CD4-positive, alpha-beta T cell treated with Interleukin-17A for 4 hours (primary cell): ENCODE data around the gene ATOH8.
"Not testable (repeated sequence)": the region's sequence is repeated elsewhere in the genome, so short reads cannot be mapped to it uniquely, and the experiment has no call there.

Experiments used
- DNase-seq: peaks from one replicate; pipeline ENCODE4 v3.0.0-alpha.2; 2020; ENCODE audit warnings: mixed read lengths

ATOH8 gene

GRCh38 chr2:85806358-85807118 is 52.7 kb downstream of the ATOH8 start:
- no peak for DNase-seq

DNA sequence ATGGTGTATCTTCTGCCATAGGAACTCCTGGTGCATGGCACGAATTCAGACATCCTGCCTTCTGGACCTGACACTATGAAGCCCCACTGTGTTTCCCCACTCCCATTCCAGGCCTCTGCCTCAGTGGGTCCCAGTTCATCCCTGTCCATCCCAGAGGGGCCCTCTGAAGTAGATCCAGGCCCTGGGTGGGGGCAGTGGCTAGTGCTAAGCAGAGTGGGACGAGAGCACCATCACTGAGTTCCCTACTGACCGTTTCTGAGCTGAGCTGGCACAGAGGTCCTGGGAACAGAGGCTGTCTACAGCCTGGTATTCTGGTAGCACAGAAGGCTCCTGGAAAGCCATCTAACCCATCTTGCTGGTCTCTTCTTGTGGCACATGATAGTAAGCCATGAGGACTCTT is 54.0 kb downstream of the ATOH8 start:
- no peak for DNase-seq

- no peak for DNase-seq
Observed at GRCh38 chr2:85810371-85811179, 56.8 kb downstream of the ATOH8 start.

- DNase-seq = no peak
Observed at GRCh38 chr2:85811180-85812093, 57.6 kb downstream of the ATOH8 start.

DNA sequence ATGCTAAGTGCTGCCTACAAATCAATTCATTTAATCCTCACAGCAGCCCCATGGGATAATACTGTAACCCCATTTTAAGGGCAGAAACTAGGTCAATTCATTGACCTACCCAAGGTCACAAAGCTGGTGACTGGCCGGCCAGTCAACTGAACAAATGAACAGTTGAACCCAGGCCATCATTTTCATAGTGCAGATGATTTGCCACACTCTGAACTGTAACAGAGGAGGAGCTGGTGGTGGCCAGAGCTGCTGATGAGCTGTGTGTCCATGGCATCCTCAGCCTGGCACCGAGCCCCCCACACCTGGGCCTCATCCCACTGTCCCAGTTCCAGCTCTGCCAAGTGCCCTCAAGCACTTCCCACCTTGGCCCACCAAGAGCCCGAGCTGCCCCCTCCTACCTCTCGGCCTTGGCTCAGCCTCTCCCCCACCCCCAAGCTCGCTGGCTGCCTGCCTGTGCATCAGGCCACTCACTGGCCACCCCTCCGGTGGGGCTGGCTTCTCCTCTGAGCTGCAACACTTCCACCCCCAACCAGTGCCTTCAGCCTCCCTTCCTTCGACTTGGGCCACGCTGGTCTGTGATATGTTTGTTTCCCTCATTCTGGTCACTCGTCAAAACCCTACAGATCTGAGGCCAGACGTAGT is 58.4 kb downstream of the ATOH8 start:
- no peak for DNase-seq

DNA sequence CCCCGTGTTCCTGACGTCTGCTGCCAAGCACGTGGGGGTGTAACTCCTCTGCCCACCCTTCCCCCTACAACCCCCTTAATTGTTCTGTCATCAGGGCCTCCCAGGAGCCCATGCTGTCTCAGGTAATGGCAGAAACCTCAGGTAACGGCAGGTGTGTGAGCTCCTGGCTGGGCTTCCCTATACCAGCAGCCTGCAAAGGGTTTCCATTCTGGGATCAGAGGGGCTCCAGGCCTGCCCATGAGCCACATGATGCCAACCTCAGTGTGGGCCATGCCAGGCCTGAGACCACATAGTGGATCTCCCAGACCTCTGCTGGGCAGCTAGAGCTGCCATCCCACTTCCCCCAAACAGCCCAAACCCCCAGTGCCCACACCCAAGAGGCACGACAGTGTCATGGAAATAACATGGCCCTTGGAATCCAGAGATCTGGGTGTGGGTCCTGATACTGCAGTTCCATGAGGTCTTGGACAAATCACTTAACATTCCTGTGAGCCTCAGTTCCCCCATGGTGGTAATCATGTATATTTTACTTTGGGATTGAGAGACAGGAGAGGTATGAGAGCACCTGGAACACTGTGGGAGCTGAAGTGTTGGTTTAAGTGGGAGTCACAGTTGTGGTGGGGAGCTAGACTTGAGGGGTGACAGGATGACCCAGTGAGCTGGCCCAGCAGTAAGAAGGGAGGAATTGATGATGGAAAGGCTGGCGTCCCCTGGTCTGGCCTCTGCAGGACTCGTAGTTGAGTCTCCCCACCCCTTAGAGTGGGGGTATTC is 59.6 kb downstream of the ATOH8 start:
- no peak for DNase-seq

- DNase-seq = peak; percentile 83
Observed at GRCh38 chr2:85813982-85814801, 60.4 kb downstream of the ATOH8 start.

DNA sequence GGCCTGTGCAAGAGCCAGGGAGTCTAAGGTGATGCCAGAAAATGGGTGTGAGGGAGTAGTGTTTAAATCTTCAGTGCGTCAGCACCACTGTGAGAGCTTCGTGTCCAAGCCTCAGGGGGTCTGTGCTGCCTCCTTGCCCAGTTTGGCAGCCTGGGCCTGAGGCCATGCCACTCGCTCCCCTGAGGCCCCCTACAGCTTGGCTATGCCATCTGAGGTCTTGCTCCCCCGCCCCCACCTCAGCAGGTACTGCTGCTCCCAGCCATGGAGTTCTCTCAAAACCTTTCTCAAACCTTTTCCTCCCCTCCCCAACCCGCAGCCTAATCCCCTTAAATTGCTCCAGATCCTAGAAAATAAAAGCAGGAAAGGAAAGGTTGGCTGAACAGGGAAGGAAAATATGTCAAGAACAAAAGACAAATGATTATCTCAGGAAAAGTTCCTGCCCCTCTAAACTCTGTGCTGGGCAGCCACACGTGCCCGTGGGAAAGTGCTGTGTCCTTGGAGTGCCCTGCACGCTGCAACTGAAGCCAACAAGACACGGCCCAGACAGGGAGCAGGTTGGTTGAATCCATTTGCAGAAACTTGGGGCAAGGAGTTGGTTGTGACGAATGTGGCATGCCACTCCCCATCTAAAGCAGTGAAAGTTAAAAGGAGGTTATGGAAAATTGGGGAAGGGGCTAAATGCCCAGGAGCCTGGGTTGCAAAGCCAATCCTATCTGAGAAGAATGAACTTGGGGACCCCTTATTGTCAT is 61.2 kb downstream of the ATOH8 start:
- no peak for DNase-seq

DNA sequence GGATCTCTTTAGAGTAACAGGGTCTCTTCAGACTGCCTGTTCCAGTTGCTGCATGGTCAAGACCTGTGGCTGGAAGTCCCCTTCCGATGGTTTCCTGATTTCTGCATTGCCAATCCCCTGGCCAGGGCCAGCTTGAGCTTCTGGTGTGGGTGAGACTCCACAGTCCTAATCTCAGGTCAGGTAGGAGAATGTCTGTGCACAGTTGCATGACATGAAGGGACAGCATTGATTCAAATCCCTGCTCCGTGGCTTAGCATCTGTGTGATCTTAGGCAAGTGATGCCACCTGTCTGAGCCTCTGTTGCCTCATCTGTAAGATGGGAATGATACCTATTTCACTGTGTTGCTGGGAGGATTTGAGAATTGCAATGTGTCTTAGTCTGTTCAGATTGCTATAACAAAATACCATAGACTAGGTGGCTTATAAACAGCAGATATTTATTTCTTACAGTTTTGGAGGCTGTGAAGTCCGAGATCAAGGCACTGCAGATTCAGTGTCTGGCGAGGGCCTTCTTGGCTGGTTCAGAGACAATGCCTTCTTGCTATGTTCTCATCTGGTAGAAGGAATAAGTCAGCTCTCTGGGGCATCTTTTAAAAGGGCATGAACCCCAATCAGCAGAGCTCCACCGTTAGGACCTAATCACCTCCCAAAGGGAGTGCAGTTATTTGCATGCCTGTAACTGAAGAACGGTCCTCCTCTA is 66.2 kb downstream of the ATOH8 start:
- no peak for DNase-seq

DNA sequence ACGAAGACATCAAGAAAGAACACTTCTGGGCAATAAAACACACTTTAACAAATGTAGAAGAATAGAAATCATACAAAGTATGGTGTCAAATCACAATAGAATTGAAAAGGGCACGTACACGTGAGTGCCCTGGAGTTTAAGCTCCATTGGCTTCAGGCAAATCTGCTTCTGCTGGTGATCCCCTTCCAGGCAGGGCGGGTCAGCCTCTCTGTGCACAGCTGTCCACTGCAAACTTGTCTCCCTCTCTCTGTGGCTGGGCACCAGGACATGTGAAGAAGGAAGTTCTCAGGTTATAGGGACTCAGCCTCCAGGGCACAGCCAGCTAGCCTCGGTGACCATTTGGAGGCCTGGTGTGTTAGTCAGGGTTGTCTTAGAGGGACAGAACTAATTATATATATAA is 69.0 kb downstream of the ATOH8 start:
- no peak for DNase-seq

DNA sequence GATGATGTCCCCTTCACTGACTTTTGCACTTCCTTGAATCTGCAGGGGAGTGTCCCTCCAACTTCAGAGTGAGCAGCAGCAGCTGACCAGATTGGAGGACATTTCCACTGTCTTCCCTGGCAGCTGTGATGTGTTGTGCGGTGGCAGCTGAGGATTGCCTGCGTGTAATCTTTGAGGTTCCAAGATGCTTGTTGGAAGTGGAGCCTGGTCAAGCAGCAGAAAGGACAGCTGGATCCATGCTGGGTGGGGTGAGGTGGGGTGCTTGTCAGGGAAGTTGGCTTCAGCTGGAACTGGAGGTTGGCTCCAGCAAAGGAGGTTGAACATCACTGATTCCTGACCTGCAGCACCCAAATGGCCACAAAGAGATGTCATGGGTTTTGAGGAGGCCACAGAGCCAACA is 70.2 kb downstream of the ATOH8 start:
- no peak for DNase-seq

- DNase-seq = peak; percentile 88
Observed at GRCh38 chr2:85826990-85827878, 73.4 kb downstream of the ATOH8 start.

GRCh38 chr2:85827879-85828569 is 74.2 kb downstream of the ATOH8 start:
- no peak for DNase-seq

DNA sequence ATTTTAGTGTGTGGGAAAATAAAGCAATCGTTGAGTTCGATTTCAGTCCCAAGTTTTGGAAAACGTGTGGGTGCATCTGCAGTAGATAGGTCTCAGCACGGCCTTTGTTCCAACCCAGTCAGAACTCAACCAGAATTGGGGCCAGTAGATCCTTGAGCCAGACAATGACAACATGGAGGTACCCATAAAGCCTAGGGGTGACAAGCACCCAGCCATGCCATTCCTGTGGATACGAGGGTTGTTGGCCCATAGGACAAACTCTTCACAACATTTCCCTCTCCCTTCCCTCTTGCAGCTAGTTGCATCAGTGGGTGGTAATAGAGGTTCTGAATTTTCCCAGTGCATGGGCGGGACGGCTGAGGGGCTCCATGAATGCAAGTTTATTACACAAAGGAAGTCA is 74.9 kb downstream of the ATOH8 start:
- no peak for DNase-seq

DNA sequence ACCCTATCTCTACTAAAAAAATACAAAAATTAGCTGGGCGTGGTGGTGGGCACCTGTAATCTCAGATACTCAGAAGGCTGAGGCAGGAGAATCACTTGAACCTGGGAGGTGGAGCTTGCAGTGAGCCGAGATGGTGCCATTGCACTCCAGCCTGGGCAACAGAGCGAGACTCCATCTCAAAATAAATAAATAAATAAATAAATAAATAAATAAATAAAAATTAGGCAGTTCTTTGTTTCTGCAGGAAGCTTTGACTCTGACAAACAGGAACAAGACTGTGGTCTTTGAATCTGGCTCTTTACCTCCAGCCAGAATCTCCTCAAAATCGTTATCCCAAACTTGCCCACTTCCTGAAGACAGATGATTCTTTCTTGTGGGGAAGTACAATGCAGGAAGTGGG is 75.6 kb downstream of the ATOH8 start:
- not testable (repeated sequence) for DNase-seq

- DNase-seq = no peak
Observed at GRCh38 chr2:85830645-85831044, 76.9 kb downstream of the ATOH8 start.

- DNase-seq = no peak
Observed at GRCh38 chr2:85831735-85832134, 77.9 kb downstream of the ATOH8 start.

- DNase-seq = no peak
Observed at GRCh38 chr2:85834466-85834865, 80.7 kb downstream of the ATOH8 start.
